K562 (cell line): Measurements from ENCODE around the gene RCC1. TPM values are rescaled to one million over a fixed set of nuclear protein-coding genes. Genes with fewer than 3 reads are reported as not detected.
A peak's percentile ranks its signal among the peaks of the same experiment; 100 is the strongest.

Experiments used
- E2F3 ChIP-seq: fragments of 250-450 bp; sonication (Bioruptor Pico); IDR thresholded peaks from 2 replicates; pipeline ENCODE4 v1.4.0; 2020; ENCODE audit warnings: mild to moderate bottlenecking
- EHMT2 ChIP-seq: fragments of 450-650 bp; IDR thresholded peaks from 2 replicates; pipeline ENCODE4 v1.6.1; 2018; ENCODE audit warnings: antibody characterized with exemption
- EP300 ChIP-seq: IDR thresholded peaks from 2 replicates; pipeline ENCODE4 v1.6.1; 2012; ENCODE audit warnings: low read length, improper control_type of control experiment
- ETV6 ChIP-seq, 3 experiments: fragments of 150-350 bp in 1 of 3; sonication (generic) in 1 of 3; formaldehyde crosslinking in 1 of 3; IDR thresholded peaks; 2 replicates each; pipeline versions ENCODE4 v1.6.1 to v1.8.0; 2014 to 2022; ENCODE audit warnings: borderline replicate concordance in 2 of 3, low read depth in 2 of 3, antibody characterized with exemption in 1 of 3, low read length in 1 of 3, mild to moderate bottlenecking in 1 of 3, missing genetic modification reagents in 1 of 3
- HINFP ChIP-seq: fragments of 450-650 bp; conservative IDR thresholded peaks from 2 replicates; pipeline ENCODE4 v1.6.1; 2016; ENCODE audit warnings: missing genetic modification characterization, low read depth, mild to moderate bottlenecking, control low read depth, missing compliant biosample characterization
- LARP7 ChIP-seq: fragments of 450-650 bp; IDR thresholded peaks from 2 replicates; pipeline ENCODE4 v1.6.1; 2016
- TAF9B ChIP-seq: fragments of 450-650 bp; IDR thresholded peaks from 2 replicates; pipeline ENCODE4 v1.6.1; 2018; ENCODE audit warnings: mild to moderate bottlenecking; ENCODE audit not compliant: partially characterized antibody
- TEAD2 ChIP-seq: fragments of 450-650 bp; IDR thresholded peaks from 2 replicates; pipeline ENCODE4 v1.6.1; 2016; ENCODE audit warnings: missing genetic modification characterization, control low read depth, missing compliant biosample characterization
- ZNF165 ChIP-seq: fragments of 250-450 bp; sonication (Bioruptor Pico); IDR thresholded peaks from 2 replicates; pipeline ENCODE4 v1.4.0; 2020; ENCODE audit warnings: borderline replicate concordance
- ZNF407 ChIP-seq: fragments of 450-650 bp; IDR thresholded peaks from 2 replicates; pipeline ENCODE4 v1.6.1; 2016; ENCODE audit warnings: low read depth
- ZNF436 ChIP-seq: fragments of 250-450, 450-650 bp; sonication (Bioruptor Pico); formaldehyde crosslinking; IDR thresholded peaks from 2 replicates; pipeline ENCODE4 v1.7.0; 2020; ENCODE audit warnings: mild to moderate bottlenecking
- ZNF609 ChIP-seq: sonication (generic); formaldehyde crosslinking; IDR thresholded peaks from 2 replicates; pipeline ENCODE4 v1.8.1; 2023; ENCODE audit warnings: missing genetic modification reagents, mild to moderate bottlenecking, borderline replicate concordance
- polyA plus RNA-seq, 8 experiments: library from polyadenylated mRNA; depleted of rRNA in 4 of 8; stranded (reverse) in 5 of 8; unstranded in 3 of 8; fragments of >200 nt; fragmentation: Nextera tagmentation in 2 of 8; fragmentation: Illumina TruSeq in 1 of 8; extraction: Ambion mirVana in 2 of 8; extraction: Trizol in 1 of 8; gene quantifications; 2 replicates each; pipeline versions ENCODE4 v1.2.1 to v1.2.3, GENCODE V29; 2011 to 2014; ENCODE audit warnings: inconsistent platforms in 1 of 8, missing spikeins in 1 of 8
- total RNA-seq, 7 experiments: library from RNA; depleted of rRNA in 6 of 7; stranded (reverse); fragments of >200 nt in 6 of 7; fragmentation: Illumina TruSeq in 2 of 7; extraction: Trizol in 2 of 7; gene quantifications; 2 replicates each; pipeline versions ENCODE4 v1.2.1 to v1.2.3, GENCODE V29; 2011 to 2021; ENCODE audit warnings: low replicate concordance in 1 of 7

RCC1 gene
- total and polyA plus RNA-seq, 9 of the 15 experiments (the other 6 are each of a cell fraction or from before 2014, with no cell fraction given), result 16.4 to 202 (median 107) TPM

- TF ChIP-seq E2F3 (CRISPR knock-in tag) (peak; percentile 42), ETV6 (IDR thresholded peaks at IDR 0.05; ENCODE audit: borderline replicate concordance in 1 of 2, low read depth in 2 of 2, low read length in 1 of 2) (no peak), ETV6 (CRISPR knock-in tag; IDR thresholded peaks at IDR 0.05; ENCODE audit: borderline replicate concordance) (no peak), LARP7 (no peak), ZNF609 (CRISPR knock-in tag) (peak; percentile 75; the same call in 1 of the 2 replicates), EHMT2 (no peak), TEAD2 (tag) (no peak), TAF9B (no peak), ZNF436 (CRISPR knock-in tag) (peak; percentile 29; the same call in 1 of the 2 replicates), EP300 (no peak), ZNF407 (no peak), HINFP (no peak), ZNF165 (CRISPR knock-in tag) (no peak)
Measured at GRCh38 chr1:28510273-28510969, 4.6 kb downstream of the RCC1 start (continued).
